Measurements from ENCODE around the gene CEP126. TPM values are rescaled to one million over a fixed set of nuclear protein-coding genes. Genes with fewer than 3 reads are reported as not detected.
"Not testable (repeated sequence)": the region's sequence is repeated elsewhere in the genome, so short reads cannot be mapped to it uniquely, and the experiment has no call there.

The CEP126 gene
- total RNA-seq, 2 experiments from 2014 or later = 0.34 to 0.37 TPM

DNA sequence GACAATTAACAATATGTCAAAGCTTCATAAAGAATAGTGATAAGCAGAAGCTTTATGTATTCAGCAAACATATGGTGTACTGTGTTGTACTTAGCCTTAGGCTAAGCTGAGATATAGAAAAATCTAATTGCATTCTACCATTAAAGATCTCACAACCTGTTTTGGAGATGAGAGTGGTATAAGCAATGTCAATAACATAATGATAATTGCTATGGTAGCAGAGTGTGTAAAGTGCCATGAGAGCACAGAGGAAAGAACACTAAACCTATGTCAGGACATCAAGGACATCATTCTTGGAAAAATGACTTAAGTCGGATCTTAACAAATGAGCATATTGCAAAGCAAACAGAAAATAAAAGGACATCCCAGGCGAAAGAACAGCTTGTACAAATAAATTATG is 30.1 kb downstream of the CEP126 start:
- Mint-ChIP-seq H3K4me3 (no peak overlapping the region), H3K9me3 (ENCODE audit: insufficient read depth) (no peaks in the 10 kb centered on the region), H3K27ac (no peak overlapping the region), H3K36me3 (ENCODE audit: low read depth) (no peaks in the 10 kb centered on the region), H3K27me3 (ENCODE audit: low read depth) (no peaks in the 10 kb centered on the region), H3K4me1 (ENCODE audit: low read depth) (no peaks in the 10 kb centered on the region)
- ATAC-seq (no peak), DNase-seq (no peak)
- ChIA-PET CTCF (interaction anchor here (0.9 kb wide), 1 partner anchor 84 kb away, joined by 3 read pairs; no protein-coding TSS in a partner anchor), POLR2A (no interaction called here)

DNA sequence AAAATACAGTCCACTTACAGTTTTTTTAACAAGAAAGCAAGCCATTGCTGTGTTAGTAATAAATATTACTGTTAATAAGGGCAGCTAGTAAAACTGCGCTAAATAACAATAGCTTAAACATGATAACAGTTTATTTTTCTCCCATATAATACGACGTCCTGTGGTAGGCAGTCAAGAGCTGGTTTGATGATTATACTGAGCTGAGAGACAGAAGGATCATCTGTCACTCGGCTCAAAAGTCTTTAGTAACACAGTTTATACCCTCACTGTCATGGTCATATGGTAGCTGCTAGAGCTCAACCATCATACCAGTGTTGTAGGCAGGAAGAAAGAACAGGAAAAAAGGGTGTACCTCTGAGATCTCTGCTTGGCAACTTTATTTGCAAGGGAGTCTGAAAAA is 30.6 kb downstream of the CEP126 start:
- no peak for DNase-seq
- no peaks in the 10 kb centered on the region for H3K27me3 Mint-ChIP-seq (ENCODE audit: low read depth)
- no peaks in the 10 kb centered on the region for H3K4me1 Mint-ChIP-seq (ENCODE audit: low read depth)
- H3K4me3 Mint-ChIP-seq = no peak overlapping the region
- ATAC-seq = no peak
- POLR2A ChIA-PET = no interaction called here
- no peaks in the 10 kb centered on the region for H3K9me3 Mint-ChIP-seq (ENCODE audit: insufficient read depth)
- H3K36me3 Mint-ChIP-seq (ENCODE audit: low read depth) = no peaks in the 10 kb centered on the region
- CTCF ChIA-PET = interaction anchor here (0.9 kb wide), 1 partner anchor 85 kb away, joined by 3 read pairs; no protein-coding TSS in a partner anchor
- no peak overlapping the region for H3K27ac Mint-ChIP-seq

DNA sequence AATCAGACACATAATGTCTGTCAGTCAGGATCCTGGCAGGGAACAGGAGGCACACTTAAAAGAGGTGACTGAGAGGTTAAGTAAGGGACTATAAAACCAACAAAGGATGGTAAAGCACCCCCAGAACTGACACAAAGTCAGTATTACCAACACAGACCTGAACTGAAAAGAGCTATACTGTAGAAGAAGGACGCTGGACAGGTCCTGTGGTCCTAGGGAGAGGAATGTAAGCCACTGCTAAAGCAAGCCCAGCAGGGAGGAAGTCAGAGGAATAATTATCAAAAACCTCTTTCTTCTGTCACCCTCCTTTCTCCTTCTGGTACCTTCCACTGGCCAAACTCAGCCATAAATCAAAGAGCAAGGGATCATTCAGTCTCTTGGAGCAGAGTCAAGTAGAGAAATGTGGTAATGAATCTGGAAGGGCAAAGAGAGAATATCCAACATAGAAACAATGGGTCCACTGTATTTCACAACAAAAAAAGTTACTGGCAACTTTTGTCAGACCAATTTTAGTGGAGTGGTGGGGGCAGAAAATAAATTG is 34.9 kb downstream of the CEP126 start:
- Mint-ChIP-seq H3K4me1 (ENCODE audit: low read depth) (no peaks in the 10 kb centered on the region), H3K4me3 (no peak overlapping the region), H3K27me3 (ENCODE audit: low read depth) (no peaks in the 10 kb centered on the region), H3K27ac (no peak overlapping the region), H3K36me3 (ENCODE audit: low read depth) (no peaks in the 10 kb centered on the region), H3K9me3 (ENCODE audit: insufficient read depth) (no peaks in the 10 kb centered on the region)
- ChIA-PET POLR2A (no interaction called here), CTCF (no interaction called here)
- ATAC-seq = no peak
- DNase-seq = no peak

DNA sequence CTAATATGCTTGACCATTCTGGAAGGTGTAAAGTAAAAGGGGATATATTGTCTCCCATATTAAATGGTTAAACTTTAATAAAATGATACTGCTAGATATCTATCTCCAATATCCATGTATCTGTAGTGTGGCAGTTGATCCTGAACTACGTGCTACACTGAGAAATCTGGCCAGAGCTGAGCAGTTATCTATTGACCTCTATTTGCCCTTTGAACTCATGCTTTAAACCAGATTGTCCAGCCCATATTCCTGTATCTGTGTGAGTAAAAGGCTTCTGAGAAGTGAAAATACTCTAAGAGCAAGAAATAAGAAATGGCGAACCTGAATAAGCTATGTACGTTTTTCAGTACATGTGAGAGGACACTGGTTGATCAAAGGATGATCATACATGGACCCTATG is 40.5 kb downstream of the CEP126 start:
- Mint-ChIP-seq H3K27me3 (ENCODE audit: low read depth) (no peaks in the 10 kb centered on the region), H3K36me3 (ENCODE audit: low read depth) (no peaks in the 10 kb centered on the region), H3K4me1 (ENCODE audit: low read depth) (no peaks in the 10 kb centered on the region), H3K4me3 (no peak overlapping the region), H3K9me3 (ENCODE audit: insufficient read depth) (no peaks in the 10 kb centered on the region), H3K27ac (no peak overlapping the region)
- ChIA-PET CTCF (no interaction called here), POLR2A (no interaction called here)
- ATAC-seq (no peak), DNase-seq (no peak)

DNA sequence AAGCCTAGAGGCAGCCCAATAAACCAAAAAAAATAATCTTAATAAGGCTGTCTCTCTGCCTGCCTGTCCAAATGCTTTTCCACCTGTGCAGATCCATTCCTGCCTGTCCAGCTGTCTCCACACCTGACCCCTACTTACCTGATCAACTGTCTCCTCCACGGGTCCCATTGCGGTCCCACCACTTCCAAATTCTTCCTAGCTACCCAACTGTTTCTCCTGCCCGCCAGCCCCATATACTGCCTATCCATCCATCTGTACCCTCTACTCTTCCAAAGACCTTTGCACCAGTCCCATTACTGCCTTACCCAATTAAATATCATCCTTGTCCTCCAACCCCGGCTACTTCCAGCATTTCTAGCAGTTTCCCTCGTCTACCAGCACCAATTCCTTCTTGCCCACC is 40.9 kb downstream of the CEP126 start:
- ATAC-seq (no peak), DNase-seq (no peak)
- no peaks in the 10 kb centered on the region for H3K9me3 Mint-ChIP-seq (ENCODE audit: insufficient read depth)
- H3K27ac Mint-ChIP-seq = no peak overlapping the region
- no peaks in the 10 kb centered on the region for H3K4me1 Mint-ChIP-seq (ENCODE audit: low read depth)
- H3K36me3 Mint-ChIP-seq (ENCODE audit: low read depth) = no peaks in the 10 kb centered on the region
- H3K27me3 Mint-ChIP-seq (ENCODE audit: low read depth) = no peaks in the 10 kb centered on the region
- no peak overlapping the region for H3K4me3 Mint-ChIP-seq
- CTCF ChIA-PET = no interaction called here
- POLR2A ChIA-PET = no interaction called here

DNA sequence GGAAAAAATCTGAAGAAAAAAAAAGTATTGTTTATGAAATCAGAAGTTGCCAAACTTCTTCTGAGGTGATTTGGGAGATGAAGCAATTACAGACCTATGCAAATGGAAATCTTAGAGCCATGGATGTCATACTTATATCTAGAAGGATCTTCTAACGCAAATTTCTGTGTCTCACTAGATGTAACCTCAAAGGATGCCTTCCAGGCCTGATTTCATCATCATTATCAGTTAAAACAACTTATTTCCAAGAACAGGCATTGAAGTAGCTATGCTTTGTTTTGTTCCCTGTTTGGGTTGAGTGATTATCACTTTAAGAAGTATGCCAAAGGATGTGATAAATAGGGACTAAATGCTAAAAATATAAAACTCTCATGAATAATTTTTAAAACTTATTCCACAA is 45.4 kb downstream of the CEP126 start:
- Mint-ChIP-seq H3K4me1 (ENCODE audit: low read depth) (no peaks in the 10 kb centered on the region), H3K9me3 (ENCODE audit: insufficient read depth) (no peaks in the 10 kb centered on the region), H3K36me3 (ENCODE audit: low read depth) (no peaks in the 10 kb centered on the region), H3K4me3 (no peak overlapping the region), H3K27me3 (ENCODE audit: low read depth) (no peaks in the 10 kb centered on the region), H3K27ac (no peak overlapping the region)
- CTCF ChIA-PET = no interaction called here
- POLR2A ChIA-PET = no interaction called here
- DNase-seq (no peak), ATAC-seq (no peak)

DNA sequence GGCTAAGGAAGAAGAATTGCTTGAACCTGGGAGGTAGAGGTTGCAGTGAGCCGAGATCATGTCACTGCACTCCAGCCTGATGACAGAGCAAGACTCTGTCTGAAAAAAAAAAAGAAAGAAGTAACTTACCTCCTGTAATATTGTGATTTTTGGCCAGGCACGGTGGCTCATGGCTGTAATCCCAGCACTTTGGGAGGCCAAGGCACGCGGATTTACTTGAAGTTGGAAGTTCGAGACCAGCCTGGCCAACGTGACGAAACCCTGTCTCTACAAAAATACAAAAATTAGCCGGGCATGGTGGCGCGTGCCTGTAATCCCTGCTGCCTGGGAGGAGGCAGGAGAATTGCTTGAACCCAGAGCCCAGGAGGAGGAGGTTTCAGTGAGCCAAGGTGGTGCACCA is 49.4 kb downstream of the CEP126 start:
- H3K4me3 Mint-ChIP-seq; ATAC-seq; CTCF ChIA-PET; DNase-seq; H3K27ac Mint-ChIP-seq; H3K4me1 Mint-ChIP-seq (ENCODE audit: low read depth); POLR2A ChIA-PET; H3K27me3 Mint-ChIP-seq (ENCODE audit: low read depth); H3K36me3 Mint-ChIP-seq (ENCODE audit: low read depth); H3K9me3 Mint-ChIP-seq (ENCODE audit: insufficient read depth): not testable (repeated sequence)

DNA sequence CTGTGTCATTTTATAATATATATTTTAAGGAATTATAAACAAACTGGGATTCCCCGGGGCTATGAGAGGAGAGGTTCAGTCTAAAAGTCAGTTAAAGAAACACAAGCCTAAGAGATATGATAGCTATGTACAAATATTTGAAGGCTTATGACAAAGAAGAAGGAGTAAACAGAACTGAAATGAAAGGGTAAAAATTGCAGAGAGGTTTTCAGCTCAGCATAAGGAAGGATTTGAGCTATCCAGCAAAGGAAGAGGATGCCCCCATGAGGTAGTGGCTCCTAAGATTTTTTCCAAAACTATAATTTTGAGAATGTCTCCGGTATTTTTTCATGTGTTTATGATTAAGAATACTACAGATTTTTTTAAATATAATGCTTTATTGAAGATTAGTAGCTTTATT is 59.4 kb downstream of the CEP126 start:
- POLR2A ChIA-PET = no interaction called here
- no peaks in the 10 kb centered on the region for H3K4me1 Mint-ChIP-seq (ENCODE audit: low read depth)
- no peak for ATAC-seq

DNA sequence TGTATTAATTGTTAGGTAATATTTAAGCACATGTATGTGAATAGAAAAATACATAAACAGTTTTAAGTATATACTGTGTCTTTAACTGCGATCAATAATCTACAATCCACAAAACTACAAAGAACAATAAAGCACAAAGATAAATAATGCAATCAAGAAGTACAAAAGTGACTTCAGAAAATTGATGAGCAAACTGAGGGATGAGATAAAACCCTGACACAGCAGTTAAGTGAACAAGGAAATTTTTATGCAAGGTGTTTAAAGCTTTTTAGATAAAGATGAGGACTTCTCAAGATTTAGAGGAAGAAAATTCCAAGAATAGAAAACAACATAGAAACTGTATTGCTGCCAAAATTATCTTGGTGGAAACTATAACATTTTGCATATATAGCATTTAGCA is 60.0 kb downstream of the CEP126 start:
- Mint-ChIP-seq H3K36me3 (ENCODE audit: low read depth) (no peaks in the 10 kb centered on the region), H3K4me3 (no peak overlapping the region), H3K4me1 (ENCODE audit: low read depth) (no peaks in the 10 kb centered on the region), H3K27me3 (ENCODE audit: low read depth) (no peaks in the 10 kb centered on the region), H3K9me3 (ENCODE audit: insufficient read depth) (no peaks in the 10 kb centered on the region), H3K27ac (no peak overlapping the region)
- ATAC-seq = no peak
- CTCF ChIA-PET = interaction anchor here (1.0 kb wide), 1 partner anchor 114 kb away, joined by 3 read pairs; no protein-coding TSS in a partner anchor
- POLR2A ChIA-PET = no interaction called here
- DNase-seq = no peak

More for the DNA sequence above, 59.4 kb downstream of the CEP126 start:
- Mint-ChIP-seq H3K27me3 (ENCODE audit: low read depth) (no peaks in the 10 kb centered on the region), H3K27ac (no peak overlapping the region), H3K9me3 (ENCODE audit: insufficient read depth) (no peaks in the 10 kb centered on the region), H3K36me3 (ENCODE audit: low read depth) (no peaks in the 10 kb centered on the region), H3K4me3 (no peak overlapping the region)
- CTCF ChIA-PET = interaction anchor here (1.0 kb wide), 1 partner anchor 114 kb away, joined by 3 read pairs; no protein-coding TSS in a partner anchor
- DNase-seq = no peak

DNA sequence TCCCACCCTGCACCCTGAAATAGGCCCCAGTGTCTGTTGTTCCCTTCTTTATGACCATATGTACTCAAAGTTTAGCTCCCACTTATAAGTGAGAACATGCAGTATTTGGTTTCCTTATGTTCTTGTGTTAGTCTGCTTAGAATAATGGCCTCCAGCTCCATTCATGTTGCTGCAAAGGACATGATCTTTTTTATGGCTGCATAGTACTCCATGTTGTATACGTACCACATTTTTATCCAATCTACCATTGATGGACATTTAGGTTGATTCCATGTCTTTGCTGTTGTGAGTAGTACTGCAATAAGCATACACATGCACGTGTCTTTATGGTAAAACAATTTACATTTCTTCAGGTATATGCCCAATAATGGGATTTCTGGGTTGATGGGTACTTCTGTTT is 60.9 kb downstream of the CEP126 start:
- no peaks in the 10 kb centered on the region for H3K27me3 Mint-ChIP-seq (ENCODE audit: low read depth)
- no peak overlapping the region for H3K4me3 Mint-ChIP-seq
- no peak overlapping the region for H3K27ac Mint-ChIP-seq
- no peaks in the 10 kb centered on the region for H3K4me1 Mint-ChIP-seq (ENCODE audit: low read depth)
- ChIA-PET CTCF (no interaction called here), POLR2A (no interaction called here)
- no peak for ATAC-seq
- no peaks in the 10 kb centered on the region for H3K36me3 Mint-ChIP-seq (ENCODE audit: low read depth)
- no peaks in the 10 kb centered on the region for H3K9me3 Mint-ChIP-seq (ENCODE audit: insufficient read depth)
- no peak for DNase-seq

DNA sequence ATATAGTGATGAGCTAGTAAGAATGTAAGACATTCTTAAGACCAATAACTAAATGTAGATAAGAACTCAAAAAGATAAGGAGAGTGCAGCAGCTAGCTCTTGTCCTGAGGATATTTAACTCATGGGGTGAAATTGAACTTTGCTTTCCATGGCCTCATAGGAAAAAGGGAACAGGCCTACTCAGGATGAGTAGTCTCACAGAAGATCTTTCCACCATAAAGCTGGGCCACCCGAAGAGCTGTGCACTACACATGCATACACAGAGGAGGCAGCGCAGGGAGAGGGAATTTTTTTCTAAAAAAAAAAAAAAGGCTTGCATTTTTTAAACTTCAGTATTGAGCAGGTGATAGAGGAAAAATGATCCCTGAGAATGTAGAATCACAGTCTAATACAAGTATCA is 72.6 kb downstream of the CEP126 start:
- Mint-ChIP-seq H3K9me3 (ENCODE audit: insufficient read depth) (no peaks in the 10 kb centered on the region), H3K4me3 (no peak overlapping the region), H3K36me3 (ENCODE audit: low read depth) (no peaks in the 10 kb centered on the region), H3K27me3 (ENCODE audit: low read depth) (no peaks in the 10 kb centered on the region), H3K27ac (no peak overlapping the region), H3K4me1 (ENCODE audit: low read depth) (no peaks in the 10 kb centered on the region)
- POLR2A ChIA-PET = no interaction called here
- ATAC-seq = no peak
- CTCF ChIA-PET = interaction anchor here (1.0 to 1.4 kb wide), 2 partner anchors 20 to 126 kb away, joined by 3 to 5 read pairs; no protein-coding TSS in a partner anchor
- DNase-seq = no peak

DNA sequence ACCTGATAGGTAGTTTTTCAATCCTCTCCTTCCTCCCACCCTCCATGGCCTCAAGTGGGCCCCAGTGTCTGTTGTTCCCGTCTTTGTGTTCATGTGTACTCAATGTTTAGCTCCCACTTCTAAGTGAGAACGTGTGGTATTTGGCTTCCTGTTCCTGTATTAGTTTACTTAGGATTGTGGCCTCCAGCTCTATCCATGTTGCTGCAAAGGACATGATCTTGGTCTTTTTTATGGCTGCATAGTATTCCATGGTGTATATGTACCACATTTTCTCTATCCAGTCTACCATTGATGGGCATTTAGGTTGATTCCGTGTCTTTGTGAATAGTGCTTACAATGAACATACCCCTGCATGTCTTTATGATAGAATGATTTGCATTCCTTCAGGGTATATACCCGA is 78.4 kb downstream of the CEP126 start:
- Mint-ChIP-seq H3K4me1 (ENCODE audit: low read depth) (no peaks in the 10 kb centered on the region), H3K4me3 (no peak overlapping the region), H3K27ac (no peak overlapping the region), H3K36me3 (ENCODE audit: low read depth) (no peaks in the 10 kb centered on the region), H3K27me3 (ENCODE audit: low read depth) (no peaks in the 10 kb centered on the region), H3K9me3 (ENCODE audit: insufficient read depth) (no peaks in the 10 kb centered on the region)
- DNase-seq (no peak), ATAC-seq (no peak)
- POLR2A ChIA-PET = no interaction called here
- CTCF ChIA-PET = interaction anchor here (1.6 kb wide), 1 partner anchor 13 kb away, joined by 3 read pairs; no protein-coding TSS in a partner anchor

DNA sequence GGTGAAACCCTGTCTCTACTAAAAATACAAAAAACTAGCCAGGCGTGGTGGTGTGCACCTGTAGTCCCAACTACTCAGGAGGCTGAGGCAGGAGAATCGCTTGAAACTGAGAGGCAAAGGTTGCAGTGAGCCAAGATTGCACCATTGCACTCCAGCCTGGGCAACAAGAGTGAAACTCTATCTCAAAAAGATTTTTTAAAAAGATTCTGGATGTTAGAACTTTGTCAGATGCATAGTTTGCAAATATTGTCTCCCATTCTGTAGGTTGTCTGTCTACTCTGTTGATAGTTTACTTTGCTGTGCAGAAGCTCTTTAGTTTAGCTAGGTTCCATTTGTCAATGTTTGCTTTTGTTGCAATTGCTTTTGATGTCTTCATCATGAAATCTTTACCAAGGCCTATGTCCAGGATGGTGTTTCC is 79.3 kb downstream of the CEP126 start:
- H3K36me3 Mint-ChIP-seq (ENCODE audit: low read depth); ATAC-seq; H3K9me3 Mint-ChIP-seq (ENCODE audit: insufficient read depth); H3K4me1 Mint-ChIP-seq (ENCODE audit: low read depth); H3K27ac Mint-ChIP-seq; H3K27me3 Mint-ChIP-seq (ENCODE audit: low read depth); DNase-seq; H3K4me3 Mint-ChIP-seq: not testable (repeated sequence)
- ChIA-PET POLR2A (interaction anchor here (0.8 kb wide), 1 partner anchor 80 kb away, joined by 3 read pairs; the partner anchor contains the start of gene CEP126), CTCF (interaction anchor here (1.6 kb wide), 1 partner anchor 12 kb away, joined by 3 read pairs; no protein-coding TSS in a partner anchor)
